DMS153 (cell line): Measurements from ENCODE around the gene PI4KB.
A peak's percentile ranks its signal among the peaks of the same experiment; 100 is the strongest.

Experiments
- DNase-seq: peaks from one replicate; lab custom pipeline; 2025; lab: John Stamatoyannopoulos, UW

The PI4KB gene

GRCh38 chr1:151311589-151312331 lies 15.5 kb downstream of the PI4KB start:
- DNase-seq, result no peak

- DNase-seq, result no peak
These were observed 16.2 kb downstream of the PI4KB start for GRCh38 chr1:151311011-151311410.

- DNase-seq, result no peak
These were observed 17.3 kb downstream of the PI4KB start for GRCh38 chr1:151309811-151310323.

GRCh38 chr1:151294742-151295462 lies 32.3 kb downstream of the PI4KB start:
- no peak for DNase-seq

GRCh38 chr1:151293093-151293492 lies 34.1 kb downstream of the PI4KB start:
- DNase-seq, result no peak

GRCh38 chr1:151292207-151293030 lies 34.8 kb downstream of the PI4KB start:
- no peak for DNase-seq

- DNase-seq, result no peak
These were observed 36.4 kb downstream of the PI4KB start for GRCh38 chr1:151290709-151291303.

GRCh38 chr1:151289991-151290708 lies 37.1 kb downstream of the PI4KB start:
- no peak for DNase-seq

- no peak for DNase-seq
These were observed 37.9 kb downstream of the PI4KB start for GRCh38 chr1:151289080-151289935.

- DNase-seq, result no peak
These were observed 38.7 kb downstream of the PI4KB start for GRCh38 chr1:151288502-151288901.

- DNase-seq, result no peak
These were observed 39.3 kb downstream of the PI4KB start for GRCh38 chr1:151287767-151288500.

- no peak for DNase-seq
These were observed 39.9 kb downstream of the PI4KB start for GRCh38 chr1:151287341-151287699.

- DNase-seq, result no peak
These were observed 40.4 kb downstream of the PI4KB start for GRCh38 chr1:151286619-151287340.

- no peak for DNase-seq
These were observed 43.1 kb downstream of the PI4KB start for GRCh38 chr1:151284013-151284577.

GRCh38 chr1:151282883-151283725 lies 44.1 kb downstream of the PI4KB start:
- no peak for DNase-seq

GRCh38 chr1:151281969-151282882 lies 45.0 kb downstream of the PI4KB start, which contains the start of gene ZNF687:
Gene ZNF687, plus strand, starts transcription at chr1:151282299. Its CDS starts 3,993 bp downstream, at chr1:151286292.
- peak; percentile 100 for DNase-seq
